HG03442 (cell line): ENCODE measurements around the gene SORCS2.
"Not testable (repeated sequence)": the region's sequence is repeated elsewhere in the genome, so short reads cannot be mapped to it uniquely, and the experiment has no call there.

Experiments used
- ATAC-seq: cut with Tn5 transposase; IDR thresholded peaks from one replicate; pipeline ENCODE4 v1.9.1; 2021; ENCODE audit warnings: mild to moderate bottlenecking, moderate library complexity; ENCODE audit not compliant: unreplicated experiment

SORCS2 gene

DNA sequence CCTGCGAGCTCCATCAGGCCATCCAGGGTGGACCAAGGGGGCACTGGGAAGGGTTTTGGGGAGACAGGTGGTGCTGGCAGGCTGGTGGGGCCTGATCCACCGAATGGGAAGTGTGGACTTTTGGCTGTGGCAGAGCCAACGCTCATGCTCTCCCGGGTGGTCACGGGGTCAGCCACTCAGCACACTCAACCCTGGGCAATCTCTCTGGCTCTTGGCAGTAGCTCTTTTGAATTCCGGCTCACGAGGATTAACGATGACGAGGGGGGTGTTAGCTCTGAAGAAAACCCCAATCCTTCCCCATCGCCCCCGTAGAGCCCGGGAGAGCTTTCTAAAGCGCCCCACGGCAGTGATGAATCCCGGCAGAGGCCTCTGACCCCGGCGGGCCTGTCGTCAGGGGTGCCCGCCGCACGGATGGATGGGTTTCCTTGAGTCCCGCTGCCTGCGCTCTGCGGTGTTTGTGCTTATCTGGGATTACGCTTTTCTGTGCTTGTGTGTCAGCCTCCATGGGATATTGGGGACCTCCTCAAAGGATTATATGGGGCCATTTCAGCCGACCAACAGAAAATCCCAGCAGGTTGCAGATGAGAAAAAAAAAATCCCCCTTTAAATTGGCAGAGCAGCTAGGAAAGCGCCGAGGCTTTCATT, 399.2 kb downstream of the SORCS2 start:
- no peak for ATAC-seq

DNA sequence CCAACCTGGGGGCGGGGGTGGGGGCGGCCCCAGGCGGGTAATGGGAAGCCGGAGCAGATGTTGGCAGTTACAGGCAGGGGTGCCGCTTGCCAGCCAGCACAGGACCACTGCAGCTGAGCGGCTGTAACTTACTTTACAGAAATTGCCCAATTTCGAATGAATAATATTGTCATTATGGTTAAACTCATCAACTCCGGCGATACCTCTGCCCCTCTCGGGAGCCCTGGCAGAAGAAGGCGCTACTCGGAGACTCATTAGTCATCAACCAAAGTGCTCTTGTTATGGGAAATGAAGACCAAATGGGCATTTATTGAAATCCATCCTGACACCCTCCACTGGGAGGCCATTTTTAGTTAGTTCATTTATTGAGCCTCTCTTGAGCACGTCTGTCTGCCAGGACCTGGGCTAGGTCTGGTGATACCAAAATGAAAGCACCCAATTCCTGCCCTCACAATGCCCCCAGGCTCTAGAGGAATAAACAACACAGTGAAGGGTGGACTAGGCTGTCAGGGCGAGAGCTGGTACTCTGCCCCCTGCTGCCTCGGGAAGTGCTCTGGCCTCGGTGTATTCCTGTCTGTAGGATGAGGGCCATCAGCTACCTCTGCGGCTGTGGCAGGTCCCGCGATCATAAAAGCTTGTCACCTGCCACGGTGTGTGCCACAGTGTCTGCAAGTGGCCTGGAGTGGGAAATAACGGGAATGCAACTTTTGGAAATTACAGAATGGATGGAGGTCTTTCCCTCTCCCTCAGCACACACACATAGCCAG, 401.5 kb downstream of the SORCS2 start:
- ATAC-seq, result no peak

DNA sequence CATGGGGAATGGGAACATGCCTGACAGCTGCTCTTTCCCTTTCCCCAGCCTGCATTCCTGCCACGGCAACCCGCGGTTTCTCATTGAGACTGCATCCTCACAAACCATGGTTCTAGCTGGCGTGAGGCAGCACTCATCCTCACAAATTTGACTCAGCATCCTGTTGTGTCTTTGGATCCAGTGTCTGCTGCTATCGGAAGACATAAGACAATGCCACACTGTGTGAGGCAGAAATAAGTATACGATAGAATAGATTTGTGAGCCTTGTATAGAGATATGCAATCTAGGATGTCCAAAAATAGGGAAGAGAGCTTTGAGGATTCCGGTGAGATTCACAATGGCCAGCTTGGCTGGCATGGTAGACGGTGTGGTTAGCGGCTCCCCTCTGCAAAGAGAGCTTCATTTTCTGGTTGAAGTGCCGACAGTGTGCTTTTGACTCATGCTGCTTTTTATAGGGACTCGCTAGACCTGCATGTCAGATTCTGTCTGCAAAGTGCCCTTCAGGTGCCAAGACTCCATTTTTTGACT, 403.7 kb downstream of the SORCS2 start:
- no peak for ATAC-seq

DNA sequence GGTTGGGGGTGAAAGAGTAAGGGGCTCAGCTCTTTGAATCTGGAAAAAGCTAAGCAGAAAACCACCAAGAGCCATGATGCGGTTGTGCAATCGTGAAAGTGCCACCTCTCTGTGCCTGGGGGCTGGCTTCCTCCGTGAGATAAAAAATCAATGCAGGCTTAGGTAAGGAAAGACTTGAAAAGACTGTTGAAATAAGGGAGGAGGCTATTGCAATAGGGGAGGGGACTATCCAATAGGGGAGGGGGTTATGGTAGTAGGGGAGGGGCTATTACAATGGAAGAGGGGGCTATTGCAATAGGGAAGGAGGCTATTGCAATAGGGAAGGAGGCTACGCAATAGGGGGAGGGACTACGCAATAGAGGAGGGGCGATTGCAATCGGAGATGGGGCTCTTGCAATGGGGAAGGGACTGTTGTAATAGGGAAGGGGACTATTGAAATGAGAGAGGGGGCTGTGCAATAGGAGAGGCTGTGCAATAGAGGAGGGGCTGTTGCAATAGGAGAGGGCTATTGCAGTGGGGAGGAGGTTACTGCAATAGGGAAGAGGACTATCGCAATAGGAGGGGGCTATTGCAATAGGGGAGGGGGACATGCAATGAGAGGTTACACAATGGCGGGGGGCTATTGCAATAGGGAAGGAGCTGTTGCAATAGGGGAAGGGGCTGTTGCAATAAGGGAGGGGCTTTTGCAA, 404.7 kb downstream of the SORCS2 start:
- no peak for ATAC-seq

DNA sequence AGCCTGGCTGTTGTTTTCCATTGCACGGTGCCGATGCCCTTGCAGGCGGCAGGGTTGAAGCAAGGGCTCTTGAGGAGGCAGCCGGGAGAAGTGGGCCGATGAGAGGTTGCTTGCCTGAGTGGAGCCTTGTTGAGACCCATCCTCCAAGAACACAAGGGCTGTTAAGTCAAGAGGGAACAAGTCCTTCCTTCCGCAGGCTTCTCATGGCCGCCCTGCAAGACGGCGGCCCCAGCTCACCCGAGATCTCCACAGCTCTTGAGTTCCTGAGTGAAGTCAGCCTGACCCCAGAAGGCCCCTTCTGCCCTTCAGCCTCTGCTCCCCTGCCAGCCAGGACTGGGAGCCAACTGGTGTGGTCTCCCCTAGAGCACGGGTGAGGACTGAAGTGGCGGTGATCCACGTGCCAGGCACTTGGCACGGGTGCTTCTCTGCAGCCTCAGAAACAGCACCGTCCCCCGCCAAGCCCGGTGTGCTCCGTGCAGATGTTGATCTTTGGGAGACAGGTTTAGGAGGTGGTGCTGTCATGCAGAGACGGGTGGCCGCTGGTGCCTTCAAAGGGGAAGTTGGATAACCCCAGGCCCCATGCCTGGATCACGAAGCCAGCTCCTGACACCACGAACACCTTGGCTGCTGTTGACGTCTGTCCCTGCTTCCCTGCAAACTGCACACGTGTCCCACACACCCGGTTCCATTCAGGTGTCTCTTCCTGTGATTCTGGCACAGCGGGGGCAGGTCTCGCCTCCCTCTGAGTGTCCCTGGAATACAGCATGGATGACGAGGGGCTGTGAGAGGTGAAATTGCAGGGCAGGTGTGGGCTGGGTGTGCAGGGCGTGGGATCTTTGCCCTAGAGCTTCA, 406.8 kb downstream of the SORCS2 start:
- ATAC-seq, result no peak

DNA sequence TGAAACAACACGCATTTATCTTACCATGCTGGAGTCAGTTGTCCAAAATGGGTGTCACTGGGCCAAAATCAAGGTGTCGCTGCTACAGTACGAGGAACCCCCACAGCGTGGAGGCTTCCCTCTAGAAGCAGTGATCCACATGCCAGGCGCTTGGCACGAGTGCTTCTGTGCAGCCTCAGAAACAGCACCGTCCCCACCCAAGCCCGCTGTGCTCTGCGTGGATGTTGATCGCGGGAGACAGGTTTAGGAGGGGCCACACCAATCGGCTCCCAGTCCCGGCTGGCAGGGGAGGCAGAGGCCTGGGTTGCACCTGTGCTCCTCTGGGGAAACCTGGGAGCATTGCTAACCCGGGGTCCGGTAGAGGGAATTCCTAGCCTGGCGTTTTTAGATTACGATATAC, 407.9 kb downstream of the SORCS2 start:
- ATAC-seq, result no peak

DNA sequence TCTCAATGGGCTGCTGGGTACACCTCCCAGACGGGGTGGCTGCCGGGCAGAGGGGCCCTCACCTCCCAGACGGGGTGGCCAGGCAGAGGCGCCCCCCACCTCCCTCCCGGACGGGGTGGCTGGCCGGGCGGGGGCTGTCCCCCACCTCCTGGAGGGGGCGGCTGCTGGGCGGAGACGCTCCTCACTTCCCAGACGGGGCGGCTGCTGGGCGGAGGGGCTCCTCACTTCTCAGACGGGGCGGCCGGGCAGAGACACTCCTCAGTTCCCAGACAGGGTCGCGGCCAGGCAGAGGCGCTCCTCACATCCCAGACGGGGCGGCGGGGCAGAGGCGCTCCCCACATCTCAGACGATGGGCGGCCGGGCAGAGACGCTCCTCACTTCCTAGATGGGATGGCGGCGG, 409.8 kb downstream of the SORCS2 start:
- not testable (repeated sequence) for ATAC-seq

DNA sequence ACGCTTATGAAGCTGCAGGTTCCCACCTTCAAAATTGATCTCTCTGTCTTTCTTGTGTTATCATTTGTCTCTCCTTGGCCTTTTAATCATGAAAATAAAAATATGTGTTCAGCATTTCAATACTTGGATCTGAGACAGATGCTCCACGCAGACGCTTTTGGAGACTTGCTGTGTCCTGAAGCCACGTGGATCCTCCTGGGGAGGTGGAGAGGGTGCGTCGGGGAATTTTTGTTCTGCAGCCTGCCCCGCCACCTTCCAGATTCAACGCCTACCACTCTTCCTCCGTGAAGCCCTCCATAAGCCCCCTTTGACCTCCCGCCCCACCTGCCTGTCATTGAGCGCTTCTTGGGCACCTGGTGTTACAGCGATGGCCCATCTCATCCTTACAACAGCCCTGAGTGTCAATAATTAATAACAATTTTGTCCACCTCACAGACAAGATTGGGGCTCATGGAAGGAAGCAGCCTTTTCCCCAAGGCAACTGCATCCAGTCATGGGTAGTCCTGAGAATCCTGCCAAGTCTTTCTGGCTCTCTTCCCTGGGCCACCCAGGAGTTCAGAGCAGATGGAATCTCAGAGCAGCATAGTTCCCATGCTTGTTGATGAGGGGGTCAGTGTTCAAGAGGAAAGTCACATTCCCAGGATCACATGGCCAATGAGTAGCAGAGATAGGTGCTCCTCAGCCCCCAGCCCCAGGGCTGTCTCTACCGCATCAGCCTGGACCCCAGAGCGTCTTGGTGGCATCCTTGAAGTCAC, 415.0 kb downstream of the SORCS2 start:
- no peak for ATAC-seq

DNA sequence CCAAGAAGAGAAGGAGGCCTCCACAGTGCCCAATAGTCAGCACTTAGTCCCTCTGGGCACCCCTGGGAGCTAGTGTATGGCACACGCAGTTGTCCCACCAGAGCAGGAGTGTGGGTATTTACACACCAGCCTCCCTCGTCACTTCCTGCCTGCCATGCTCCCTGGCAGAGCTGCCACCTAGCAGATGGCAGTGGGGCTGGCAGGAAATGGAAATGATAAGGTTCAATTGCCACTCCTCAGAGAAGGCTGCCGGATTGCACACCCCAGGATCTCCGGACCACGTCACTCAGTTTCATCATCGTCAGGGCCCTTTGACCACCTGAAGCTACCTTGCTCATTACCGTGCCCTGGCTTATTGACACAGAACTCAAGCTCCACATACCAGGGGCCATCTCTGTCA, 415.7 kb downstream of the SORCS2 start:
- ATAC-seq, result no peak

DNA sequence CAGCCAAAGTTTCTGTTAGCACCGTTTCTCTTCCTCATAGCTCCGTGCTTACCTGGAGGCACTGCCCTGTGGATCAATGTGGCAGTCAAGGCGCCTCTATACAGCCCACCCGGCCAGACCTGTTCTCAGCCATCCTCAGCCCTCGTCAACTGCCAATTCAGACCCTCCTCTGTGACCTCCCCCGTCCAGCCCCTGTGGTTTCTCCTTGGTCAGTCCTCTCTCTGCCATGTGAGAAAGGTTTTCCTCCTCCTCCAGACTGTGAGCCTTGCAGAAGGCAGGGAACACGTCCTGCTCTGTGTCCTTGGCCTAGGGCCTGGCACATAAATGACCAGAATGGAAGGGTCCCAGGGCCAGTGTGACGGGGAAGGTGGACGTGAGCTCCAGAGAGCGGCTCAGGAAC, 417.0 kb downstream of the SORCS2 start:
- no peak for ATAC-seq

DNA sequence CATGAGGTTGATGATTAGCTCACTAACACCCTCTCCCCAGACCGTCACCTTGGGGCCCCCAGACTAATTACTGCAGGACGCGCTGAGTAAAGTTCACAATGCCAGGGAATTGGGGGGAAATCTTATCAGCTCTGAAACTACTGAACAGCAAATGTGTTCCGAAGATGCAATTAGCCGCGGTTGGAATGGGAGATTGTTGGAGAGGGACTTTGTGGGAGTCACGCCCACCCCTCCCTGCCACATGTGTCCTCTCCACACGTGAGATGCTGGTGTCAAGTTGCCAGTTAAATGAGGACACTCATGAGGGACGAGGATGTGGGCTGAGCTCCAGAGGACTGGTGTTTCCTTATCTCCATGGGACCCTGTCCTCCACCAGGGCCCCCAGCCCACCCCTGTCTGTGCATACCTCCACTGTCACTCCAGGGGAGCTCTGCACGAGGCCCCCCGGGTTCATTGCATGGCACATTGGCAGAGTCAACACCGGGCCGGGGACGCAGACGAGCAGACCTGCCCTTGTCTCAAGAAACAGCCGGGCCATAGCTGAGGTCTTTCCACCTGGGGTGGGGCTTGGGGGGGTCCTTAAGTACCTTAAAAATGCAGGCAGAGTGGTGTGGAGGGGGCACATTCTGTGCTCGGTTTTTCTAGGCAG, 417.8 kb downstream of the SORCS2 start:
- ATAC-seq, result no peak

DNA sequence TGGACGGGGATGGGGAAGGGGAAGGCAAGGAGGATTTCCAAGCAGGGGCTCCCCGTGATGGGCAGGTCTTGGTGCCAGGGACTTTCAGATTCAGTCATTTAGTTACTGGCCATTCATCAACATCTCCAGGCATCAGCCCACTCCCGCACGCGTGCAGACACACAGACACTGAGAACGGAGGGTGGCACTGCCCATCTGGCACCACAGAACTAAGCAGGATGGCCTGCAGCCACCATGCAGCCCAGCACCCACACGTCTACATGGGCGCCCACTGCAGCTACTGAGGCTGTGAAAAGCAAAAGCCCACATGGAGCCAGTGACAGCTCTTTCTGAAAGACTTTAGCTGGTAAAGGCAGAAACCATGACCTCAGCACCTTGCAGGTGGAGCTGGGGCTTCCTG, 418.5 kb downstream of the SORCS2 start:
- ATAC-seq, result no peak

DNA sequence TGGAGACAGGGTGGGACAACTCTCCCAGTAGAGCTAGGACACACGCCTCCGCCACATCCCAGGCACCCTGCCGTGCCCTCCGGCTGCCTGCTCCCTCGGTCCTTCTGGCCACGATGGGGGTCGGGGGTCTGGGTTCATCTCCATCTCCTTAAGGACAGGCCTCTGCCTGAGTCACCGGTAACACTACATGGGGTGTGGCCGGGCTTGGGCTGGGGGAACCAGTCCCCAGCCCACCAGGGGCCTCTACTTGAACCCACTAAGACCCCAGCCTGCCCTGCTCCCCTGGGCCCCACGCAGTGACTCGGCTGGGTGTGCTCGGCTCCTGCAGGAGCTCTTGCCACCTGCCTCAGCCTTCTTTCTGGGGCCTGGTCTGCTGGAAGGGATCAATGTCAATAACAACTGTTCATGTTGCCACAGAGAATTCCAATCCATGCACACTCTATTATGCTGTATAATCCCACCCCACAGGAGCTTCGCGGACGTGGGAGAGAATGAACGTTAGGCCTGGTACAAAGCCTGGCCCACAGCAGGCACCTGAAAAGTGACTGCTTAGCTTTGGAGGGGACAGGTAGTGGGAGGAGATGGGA, 420.1 kb downstream of the SORCS2 start:
- ATAC-seq, result no peak

DNA sequence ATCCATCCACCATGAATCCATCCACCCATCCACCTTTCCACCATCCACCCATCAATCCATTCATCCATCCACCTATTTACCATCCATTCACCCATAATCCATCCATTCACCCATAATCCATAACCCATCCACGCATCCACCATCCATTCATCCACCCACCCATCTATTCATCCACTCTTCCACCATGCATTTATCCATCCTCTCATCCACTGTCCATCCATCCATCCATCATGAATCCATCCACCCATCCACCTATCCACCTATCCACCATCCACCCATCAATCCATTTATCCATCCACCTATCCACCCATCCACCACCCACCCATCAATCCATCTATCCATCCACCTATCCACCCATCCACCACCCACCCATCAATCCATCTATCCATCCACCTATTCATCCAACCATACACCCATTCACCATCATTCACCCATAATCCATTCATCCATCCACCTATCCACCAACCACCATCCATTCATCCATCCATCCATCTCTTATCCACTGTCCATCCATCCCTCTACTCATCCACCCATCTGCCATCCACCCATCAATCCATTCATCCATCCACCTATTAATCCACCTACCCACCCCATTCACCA, 422.1 kb downstream of the SORCS2 start:
- no peak for ATAC-seq

DNA sequence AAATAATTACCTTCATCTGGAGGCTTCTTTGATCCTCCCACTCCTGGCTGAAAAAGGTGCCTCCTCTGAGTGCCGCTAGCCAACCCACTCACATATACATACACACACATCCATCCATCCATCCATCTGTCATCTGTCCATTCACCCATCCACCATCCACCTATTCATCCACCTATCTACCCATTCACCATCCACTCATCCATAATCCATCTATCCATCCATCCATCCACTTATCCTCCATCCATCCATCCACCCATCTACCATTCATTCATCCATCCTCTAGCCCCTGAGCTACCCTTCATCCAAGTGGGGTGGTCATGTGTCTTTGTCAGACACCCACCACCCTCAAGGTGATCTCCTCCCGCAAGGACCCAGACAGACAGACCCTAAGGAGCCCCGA, 423.9 kb downstream of the SORCS2 start:
- no peak for ATAC-seq

DNA sequence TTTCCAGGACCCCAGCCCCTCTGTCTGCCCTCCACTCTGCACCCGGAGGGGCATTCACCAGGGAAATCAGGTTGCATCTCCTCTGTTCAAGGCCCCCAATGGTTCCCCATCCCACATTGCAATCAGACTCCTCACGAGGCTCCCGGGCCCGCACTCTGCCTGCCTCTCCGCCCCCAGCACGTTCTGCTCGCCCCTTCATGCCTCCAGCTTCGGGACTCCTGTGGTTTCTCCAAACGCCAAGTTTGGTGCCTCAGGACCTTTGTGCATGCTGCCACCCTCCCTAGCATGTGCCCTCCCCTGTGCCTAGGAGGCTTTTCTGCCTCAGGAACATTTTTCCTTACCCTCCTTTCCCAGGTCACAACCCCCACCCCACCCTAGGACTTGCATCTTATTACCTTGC, 426.0 kb downstream of the SORCS2 start:
- no peak for ATAC-seq

DNA sequence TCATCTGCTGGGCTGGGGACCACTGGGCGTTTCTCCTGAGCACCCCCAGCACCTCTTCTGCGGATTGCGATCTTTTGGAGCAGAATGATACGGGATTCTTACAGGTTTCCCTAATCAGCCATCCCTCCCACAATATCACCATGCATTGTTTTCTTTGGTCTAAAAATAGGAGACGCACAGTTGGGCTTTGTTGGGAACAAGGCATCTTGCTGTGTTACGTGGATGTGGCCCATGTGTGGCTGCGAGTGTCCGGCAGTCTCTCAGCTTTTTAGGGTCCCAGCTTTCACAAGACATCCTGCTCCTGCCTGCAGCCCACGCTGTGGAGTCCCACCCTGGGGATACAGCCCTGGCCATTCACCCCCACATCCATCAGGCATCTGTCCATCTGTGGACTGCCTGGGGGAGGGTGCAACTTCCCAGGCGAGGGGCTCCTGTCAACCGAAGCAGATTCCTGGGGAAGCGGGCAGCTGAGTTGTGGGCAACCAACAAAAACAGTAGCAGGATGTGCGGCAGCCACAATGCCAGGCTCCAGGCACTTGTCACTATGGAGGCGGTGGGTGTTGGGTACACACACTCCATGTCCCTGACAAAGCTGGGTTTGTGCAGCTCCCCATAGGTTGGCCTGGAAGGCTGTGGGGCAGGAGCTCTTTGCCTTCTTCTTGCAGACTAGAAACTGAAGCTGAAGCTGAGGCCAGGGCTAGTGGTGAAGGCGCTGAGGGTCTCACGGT, 427.9 kb downstream of the SORCS2 start:
- no peak for ATAC-seq

DNA sequence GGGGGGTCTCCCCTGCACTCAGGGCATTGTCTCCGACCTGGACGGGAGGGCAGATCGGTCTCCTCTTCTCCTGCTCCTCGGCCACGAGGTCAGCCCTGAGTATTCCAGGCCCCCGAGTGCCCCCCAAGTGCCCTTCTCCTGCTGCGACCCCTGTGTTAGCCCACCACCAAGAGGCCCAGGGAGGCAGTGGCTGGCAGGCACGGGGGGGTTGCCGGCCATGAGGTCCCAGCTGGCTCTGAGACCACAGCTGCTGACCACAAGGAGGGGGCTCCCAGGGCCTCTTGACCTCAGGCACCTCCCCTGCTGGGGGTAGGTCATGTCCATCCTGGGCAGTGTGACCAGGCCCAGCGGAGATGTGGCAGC, 428.5 kb downstream of the SORCS2 start:
- no peak for ATAC-seq
